GM12874 (cell line): ENCODE data around the gene ZNF32.
A peak's percentile ranks its signal among the peaks of the same experiment; 100 is the strongest.

ENCODE experiments used
- CTCF ChIP-seq: IDR thresholded peaks from 2 replicates; pipeline ENCODE4 v1.5.1; 2011; ENCODE audit warnings: low read depth, mild to moderate bottlenecking, control low read depth, low read length, moderate library complexity; ENCODE audit not compliant: insufficient read depth

Gene ZNF32

GRCh38 chr10:43692051-43692825 lies 43.6 kb upstream of the ZNF32 start:
- no peak for TF ChIP-seq CTCF

GRCh38 chr10:43691485-43691884 lies 42.8 kb upstream of the ZNF32 start:
- TF ChIP-seq CTCF = no peak

- TF ChIP-seq CTCF = peak; percentile 96
Observed at GRCh38 chr10:43689955-43690771, 41.5 kb upstream of the ZNF32 start.

GRCh38 chr10:43689618-43689954 lies 40.9 kb upstream of the ZNF32 start:
- TF ChIP-seq CTCF = no peak

- no peak for TF ChIP-seq CTCF
Observed at GRCh38 chr10:43689007-43689491, 40.4 kb upstream of the ZNF32 start.

- TF ChIP-seq CTCF = no peak
Observed at GRCh38 chr10:43688348-43688892, 39.7 kb upstream of the ZNF32 start.

GRCh38 chr10:43687373-43687772 lies 38.7 kb upstream of the ZNF32 start:
- no peak for TF ChIP-seq CTCF
